Activated naive CD4-positive, alpha-beta T cell treated with anti-CD3 and anti-CD28 coated beads, Interleukin-2, amount 50 U/mL, for 24 hours (primary cell): Measurements from ENCODE around the gene OR13C8.
"Not testable (repeated sequence)": the region's sequence is repeated elsewhere in the genome, so short reads cannot be mapped to it uniquely, and the experiment has no call there.

Experiments
- H3K27ac Mint-ChIP-seq: one replicate; pipeline ENCODE4 v1.8.0; 2021; ENCODE audit warnings: mild to moderate bottlenecking, mixed read lengths
- H3K27me3 Mint-ChIP-seq: one replicate; pipeline ENCODE4 v1.8.0; 2021; ENCODE audit warnings: mixed read lengths
- H3K36me3 Mint-ChIP-seq: one replicate; pipeline ENCODE4 v1.8.0; 2021; ENCODE audit warnings: mixed read lengths
- H3K4me1 Mint-ChIP-seq: one replicate; pipeline ENCODE4 v1.8.0; 2021; ENCODE audit warnings: mixed read lengths
- H3K4me3 Mint-ChIP-seq: one replicate; pipeline ENCODE4 v1.8.0; 2021; ENCODE audit warnings: mild to moderate bottlenecking, mixed read lengths
- H3K9me3 Mint-ChIP-seq: one replicate; pipeline ENCODE4 v1.8.0; 2021; ENCODE audit warnings: mixed read lengths

The OR13C8 gene

GRCh38 chr9:104598749-104599148 lies 29.8 kb downstream of the OR13C8 start:
- H3K4me3 Mint-ChIP-seq, H3K27ac Mint-ChIP-seq, H3K4me1 Mint-ChIP-seq, H3K9me3 Mint-ChIP-seq, H3K36me3 Mint-ChIP-seq, H3K27me3 Mint-ChIP-seq: not testable (repeated sequence)

- not testable (repeated sequence) for H3K9me3 Mint-ChIP-seq, H3K4me3 Mint-ChIP-seq, H3K27me3 Mint-ChIP-seq, H3K36me3 Mint-ChIP-seq, H3K27ac Mint-ChIP-seq, H3K4me1 Mint-ChIP-seq
Measured at GRCh38 chr9:104599313-104599712, 30.3 kb downstream of the OR13C8 start, which contains the start of gene OR13C5. TSS of gene OR13C5 (minus strand) at chr9:104599413. CDS start at chr9:104599413, 0 bp downstream.

DNA sequence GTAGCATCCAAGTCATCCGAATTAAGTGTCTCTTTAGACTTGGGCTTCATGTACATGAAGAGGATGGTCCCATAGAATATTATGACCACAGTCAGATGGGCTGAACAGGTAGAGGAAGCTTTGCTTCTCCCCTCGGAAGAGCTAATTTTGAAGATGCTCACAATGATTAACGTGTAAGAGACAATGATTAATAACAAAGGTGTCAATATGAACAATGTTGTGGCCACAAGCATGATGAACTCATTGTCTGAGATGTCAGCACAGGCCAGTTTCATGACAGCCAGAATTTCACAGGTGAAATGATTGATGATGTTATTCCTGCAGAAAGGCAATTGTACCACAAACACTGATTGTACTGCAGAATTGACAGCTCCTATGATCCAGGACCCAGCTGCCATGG lies 35.8 kb downstream of the OR13C8 start:
- no peak overlapping the region for H3K4me3 Mint-ChIP-seq
- H3K4me1 Mint-ChIP-seq: no peaks in the 10 kb centered on the region
- no peaks in the 10 kb centered on the region for H3K36me3 Mint-ChIP-seq
- no peak overlapping the region for H3K27ac Mint-ChIP-seq
- H3K9me3 Mint-ChIP-seq: no peaks in the 10 kb centered on the region
- peaks cover 1% of the 10 kb centered on the region for H3K27me3 Mint-ChIP-seq

- H3K4me3 Mint-ChIP-seq, H3K9me3 Mint-ChIP-seq, H3K4me1 Mint-ChIP-seq, H3K27ac Mint-ChIP-seq, H3K36me3 Mint-ChIP-seq, H3K27me3 Mint-ChIP-seq: not testable (repeated sequence)
Measured at GRCh38 chr9:104605527-104605926, 36.6 kb downstream of the OR13C8 start, which contains the start of gene OR13C2. TSS of gene OR13C2 (minus strand) at chr9:104605627. CDS start at chr9:104605627, 0 bp downstream.

- H3K9me3 Mint-ChIP-seq: no peaks in the 10 kb centered on the region
- no peak overlapping the region for H3K4me3 Mint-ChIP-seq
- peaks cover 1% of the 10 kb centered on the region for H3K27me3 Mint-ChIP-seq
- no peaks in the 10 kb centered on the region for H3K4me1 Mint-ChIP-seq
- H3K36me3 Mint-ChIP-seq: no peaks in the 10 kb centered on the region
- H3K27ac Mint-ChIP-seq: no peak overlapping the region
Measured at GRCh38 chr9:104606152-104606551, 37.2 kb downstream of the OR13C8 start.

GRCh38 chr9:104608336-104608735 lies 39.4 kb downstream of the OR13C8 start:
- no peak overlapping the region for H3K27ac Mint-ChIP-seq
- no peaks in the 10 kb centered on the region for H3K36me3 Mint-ChIP-seq
- H3K4me3 Mint-ChIP-seq: no peak overlapping the region
- H3K9me3 Mint-ChIP-seq: no peaks in the 10 kb centered on the region
- peaks cover 1% of the 10 kb centered on the region for H3K27me3 Mint-ChIP-seq
- no peaks in the 10 kb centered on the region for H3K4me1 Mint-ChIP-seq

- Mint-ChIP-seq H3K4me1 (no peaks in the 10 kb centered on the region), H3K27me3 (peaks cover 2% of the 10 kb centered on the region), H3K4me3 (no peak overlapping the region), H3K36me3 (no peaks in the 10 kb centered on the region), H3K27ac (no peak overlapping the region), H3K9me3 (no peaks in the 10 kb centered on the region)
Measured at GRCh38 chr9:104611213-104611612, 42.2 kb downstream of the OR13C8 start.

DNA sequence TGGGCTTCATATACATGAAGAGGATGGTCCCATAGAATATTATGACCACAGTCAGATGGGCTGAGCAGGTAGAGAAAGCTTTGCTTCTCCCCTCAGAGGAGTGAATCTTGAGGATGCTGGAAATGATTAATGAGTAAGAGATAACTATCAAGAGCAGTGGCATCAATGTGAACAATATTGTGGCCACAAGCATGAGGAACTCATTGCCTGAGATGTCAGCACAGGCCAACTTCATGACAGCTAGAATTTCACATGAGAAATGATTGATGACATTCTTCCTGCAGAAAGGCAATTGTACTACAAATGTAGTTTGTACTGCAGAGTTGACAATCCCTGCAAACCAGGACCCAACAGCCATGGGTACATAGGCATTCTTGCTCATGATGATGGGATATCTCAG lies 48.5 kb downstream of the OR13C8 start:
- Mint-ChIP-seq H3K36me3 (no peaks in the 10 kb centered on the region), H3K4me3 (no peak overlapping the region), H3K9me3 (no peaks in the 10 kb centered on the region), H3K4me1 (no peaks in the 10 kb centered on the region), H3K27ac (no peak overlapping the region), H3K27me3 (peaks cover 2% of the 10 kb centered on the region)

GRCh38 chr9:104618104-104618503 lies 49.1 kb downstream of the OR13C8 start, which contains the start of gene OR13C9:
TSS of gene OR13C9 (minus strand) at chr9:104618204. CDS start at chr9:104618204, 0 bp downstream.
- no peak within 1 kb of the TSS for H3K27ac Mint-ChIP-seq
- H3K4me3 Mint-ChIP-seq: no peak within 1 kb of the TSS
- H3K27me3 Mint-ChIP-seq: peaks cover 2% of the 10 kb centered on the region
- no peaks in the 10 kb centered on the region for H3K4me1 Mint-ChIP-seq
- no peaks in the 10 kb centered on the region for H3K9me3 Mint-ChIP-seq
- no peaks in the 10 kb centered on the region for H3K36me3 Mint-ChIP-seq
